Activated CD4-positive, alpha-beta T cell treated with anti-CD3 and anti-CD28 coated beads, Interleukin-2, amount 50 U/mL, for 16 hours (primary cell): ENCODE measurements around the gene AFF1.
"Not testable (repeated sequence)": the region's sequence is repeated elsewhere in the genome, so short reads cannot be mapped to it uniquely, and the experiment has no call there.

ENCODE experiments used
- DNase-seq: peaks from one replicate; pipeline ENCODE4 v3.0.0-alpha.2; 2020

AFF1 gene

DNA sequence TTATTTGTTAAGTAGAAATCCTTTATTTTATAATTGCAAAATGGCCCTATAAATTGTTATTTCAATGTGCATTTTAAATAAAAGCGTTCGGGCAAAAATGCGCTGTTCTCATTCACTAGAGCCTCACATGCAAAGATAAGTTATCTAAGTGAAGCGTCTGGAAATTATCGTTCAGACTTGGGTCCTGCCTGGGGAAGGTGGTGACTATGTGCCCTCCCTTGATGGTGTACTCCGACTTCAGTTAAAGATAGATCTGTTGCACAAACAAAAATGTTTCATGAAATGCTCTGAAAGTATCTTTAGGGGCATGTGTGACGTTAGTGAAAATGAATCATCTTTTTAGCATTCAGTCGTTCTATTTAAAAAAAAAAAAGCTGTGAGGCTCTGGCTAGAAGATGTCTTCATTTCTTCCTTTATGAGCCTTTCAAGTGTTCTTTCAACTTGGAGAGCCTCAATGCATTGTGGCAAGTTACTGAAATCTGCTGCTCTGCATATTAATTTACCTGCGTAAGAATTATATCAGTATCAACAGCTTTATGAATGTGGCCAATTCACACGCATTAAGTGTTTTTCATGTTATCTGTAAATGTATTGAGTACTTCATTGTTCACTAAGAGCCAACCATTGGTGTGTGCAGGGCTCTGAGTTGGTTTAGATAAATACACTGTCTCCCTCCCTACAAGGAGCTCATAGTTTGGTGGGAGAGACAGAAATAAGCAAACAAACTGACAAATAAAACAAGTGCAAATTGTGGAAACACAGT, 83.0 kb downstream of the AFF1 start:
- DNase-seq = no peak

DNA sequence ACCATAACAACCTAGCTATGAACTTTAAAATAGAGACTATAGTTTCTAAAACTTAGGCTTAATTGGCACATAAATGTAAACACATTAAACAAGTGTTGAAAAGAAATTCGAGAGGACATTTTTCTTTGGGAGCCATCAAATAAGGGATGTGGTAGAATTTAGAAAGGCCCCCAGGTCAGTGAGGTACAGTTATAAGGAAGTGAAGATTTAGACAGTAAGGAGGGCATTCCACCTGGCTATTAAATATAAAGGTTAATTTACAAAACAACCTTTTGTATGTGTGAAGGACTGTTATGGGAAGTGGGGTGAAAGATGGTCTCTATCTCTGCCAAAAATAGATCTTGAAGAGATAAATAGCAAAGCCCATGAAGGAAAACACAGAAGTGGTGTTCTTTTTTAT, 83.9 kb downstream of the AFF1 start:
- no peak for DNase-seq

DNA sequence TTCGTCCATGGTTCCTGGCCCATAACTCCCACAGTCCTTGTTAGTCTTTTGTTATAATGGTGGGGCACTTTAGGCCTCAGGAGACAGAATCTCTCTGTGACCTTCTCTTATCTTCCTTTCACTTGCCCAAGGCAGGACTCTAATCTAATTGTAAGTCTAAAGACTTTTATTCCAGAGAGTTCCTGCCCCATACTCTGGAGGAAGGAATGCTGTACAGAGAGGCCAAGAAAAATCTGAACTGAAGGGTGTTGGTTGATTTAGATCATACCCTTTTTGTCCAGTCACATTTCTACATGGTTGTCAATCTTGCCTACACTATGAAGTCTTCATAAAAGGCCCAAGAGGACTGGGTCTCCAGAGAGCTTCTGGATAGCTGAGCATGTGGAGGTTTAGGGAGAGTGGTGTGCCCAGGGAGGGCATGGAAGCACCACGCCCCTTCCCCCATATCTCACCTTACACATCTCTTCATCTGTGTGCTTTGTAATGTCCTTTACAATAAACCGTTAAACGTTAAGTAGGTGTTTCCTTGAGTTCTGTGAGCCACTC, 84.5 kb downstream of the AFF1 start:
- no peak for DNase-seq

DNA sequence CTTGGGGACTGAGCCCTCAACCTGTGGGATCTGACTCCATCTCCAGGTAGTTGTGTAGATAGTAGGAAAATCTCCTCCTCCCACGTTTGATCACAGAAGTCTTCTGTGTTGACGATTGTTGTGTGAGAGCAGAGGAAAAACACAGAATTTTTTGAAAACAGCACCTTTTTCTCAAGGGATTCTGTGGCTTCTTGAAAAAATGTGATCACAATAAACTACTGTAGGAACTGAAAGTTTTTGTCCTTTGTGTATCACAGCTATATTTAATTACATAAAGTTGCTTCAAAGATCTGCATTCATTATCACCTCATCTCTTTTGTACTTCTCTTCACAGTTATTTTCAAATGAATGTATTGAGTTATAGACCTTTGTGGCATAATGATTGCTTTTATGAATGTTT, 85.1 kb downstream of the AFF1 start:
- no peak for DNase-seq

DNA sequence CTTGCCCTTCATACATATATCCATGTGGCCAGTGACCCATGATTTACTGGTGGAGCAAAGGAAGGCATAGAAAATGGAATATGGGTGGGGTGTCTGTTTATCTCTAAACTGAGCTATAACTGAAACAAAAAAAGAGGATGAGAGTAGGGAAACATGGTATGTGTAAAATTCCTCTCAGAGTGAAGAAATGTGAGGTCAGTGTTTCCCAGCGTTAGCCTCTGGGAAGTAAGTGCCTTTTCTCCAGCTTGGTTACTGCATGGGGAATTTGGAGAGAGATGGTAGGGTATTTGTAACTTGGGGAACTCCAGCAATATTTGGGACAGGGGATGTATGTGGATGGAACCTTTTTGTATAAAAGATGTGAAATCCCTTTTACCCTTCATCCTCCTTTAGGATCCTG, 89.4 kb downstream of the AFF1 start:
- no peak for DNase-seq

DNA sequence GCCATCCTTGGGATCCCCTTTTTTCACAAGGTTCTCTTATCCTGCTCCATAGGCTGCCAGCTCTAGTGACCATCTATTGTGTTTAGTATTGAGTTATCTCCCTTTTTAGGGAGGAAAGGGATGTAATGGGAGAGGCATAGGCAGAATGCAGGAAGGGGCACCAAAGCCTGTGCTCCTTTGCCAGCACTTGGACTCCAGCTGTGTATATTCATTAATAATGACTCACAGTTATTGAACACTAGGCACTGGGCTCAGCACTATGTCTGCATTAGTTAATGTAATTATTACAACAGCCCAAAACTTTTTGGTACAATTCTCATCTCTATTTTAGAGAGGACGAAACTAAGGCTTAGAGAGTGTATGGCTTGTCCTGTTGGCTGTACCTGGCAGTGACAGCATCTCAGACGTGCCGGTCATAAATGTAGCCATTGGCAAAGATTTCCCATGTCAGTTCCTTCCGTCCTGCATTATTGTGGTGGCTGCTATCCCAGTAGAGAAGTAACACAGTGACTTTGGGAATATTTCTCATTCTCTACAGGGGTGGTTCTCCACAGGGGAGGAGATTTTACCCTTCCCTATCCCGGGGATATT, 90.3 kb downstream of the AFF1 start:
- DNase-seq = no peak

DNA sequence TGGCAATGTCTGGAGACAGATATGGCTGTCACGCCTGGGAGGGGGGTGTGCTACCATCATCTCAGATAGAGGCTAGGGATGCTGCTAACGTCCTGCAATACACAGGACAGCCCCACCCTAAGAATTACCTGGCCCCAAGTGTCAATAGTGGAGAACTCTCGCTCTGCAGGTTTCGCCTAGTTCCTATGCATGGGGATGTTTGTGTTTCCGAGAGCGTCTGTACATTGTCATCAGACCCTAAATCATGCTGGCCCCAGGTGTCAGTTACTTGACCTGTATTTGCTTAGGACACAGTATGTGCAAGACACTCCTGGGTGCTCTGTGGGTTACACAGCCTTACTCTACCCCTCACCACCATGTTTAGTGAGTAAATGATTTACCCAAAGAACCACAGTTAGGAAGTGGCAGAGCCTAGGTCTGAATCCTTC, 90.8 kb downstream of the AFF1 start:
- DNase-seq = no peak

DNA sequence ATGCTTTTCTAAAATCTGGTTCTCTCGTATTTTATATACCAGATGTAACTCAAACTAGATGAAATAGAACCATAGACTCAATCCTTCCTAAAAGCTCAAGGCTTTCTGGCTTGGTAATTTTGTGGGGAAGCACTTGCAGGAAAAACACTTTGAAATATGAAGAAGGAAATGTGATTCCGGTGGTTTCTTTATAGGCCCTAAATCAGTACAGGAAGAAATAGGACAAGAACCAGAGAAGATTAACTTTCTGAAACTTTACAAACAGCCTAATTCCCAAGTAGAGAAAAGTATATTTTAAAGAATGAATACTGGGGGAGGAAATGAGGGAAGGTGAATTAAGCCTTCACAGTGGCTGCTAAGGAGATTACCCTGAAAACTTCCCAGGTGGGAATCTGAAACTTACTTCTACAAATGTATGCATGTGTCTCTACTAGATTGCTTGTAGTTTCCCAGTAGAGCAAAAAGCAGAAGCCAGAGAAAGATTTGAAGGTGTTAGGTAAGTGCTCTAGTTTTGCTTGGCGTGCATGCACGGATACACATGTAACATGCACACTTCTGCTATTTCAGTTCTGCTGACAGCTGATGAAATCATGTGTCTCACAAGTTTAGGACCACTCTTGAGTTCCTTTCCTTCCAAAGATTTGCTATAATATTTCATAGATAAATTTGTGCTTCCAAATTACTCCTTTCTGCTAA, 92.1 kb downstream of the AFF1 start:
- DNase-seq = no peak

DNA sequence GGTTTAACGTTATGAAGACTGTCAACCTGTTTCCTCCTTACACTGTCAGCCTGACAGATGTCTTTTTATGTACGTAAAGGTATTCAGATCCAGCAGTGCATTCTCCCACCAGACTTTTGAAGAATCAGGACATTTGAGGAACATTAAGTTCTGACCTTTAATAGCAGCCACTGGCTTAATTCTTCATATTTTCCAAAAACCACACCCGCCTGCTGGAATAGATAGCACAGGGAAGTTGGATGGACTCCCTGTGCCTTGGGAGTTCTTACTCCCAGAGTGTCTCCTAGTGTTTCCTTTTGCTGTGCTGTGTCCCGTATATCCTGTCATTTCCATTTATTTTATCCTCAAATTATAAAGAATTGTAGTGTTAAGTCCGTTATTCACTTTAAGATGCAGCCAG, 94.5 kb downstream of the AFF1 start:
- no peak for DNase-seq

DNA sequence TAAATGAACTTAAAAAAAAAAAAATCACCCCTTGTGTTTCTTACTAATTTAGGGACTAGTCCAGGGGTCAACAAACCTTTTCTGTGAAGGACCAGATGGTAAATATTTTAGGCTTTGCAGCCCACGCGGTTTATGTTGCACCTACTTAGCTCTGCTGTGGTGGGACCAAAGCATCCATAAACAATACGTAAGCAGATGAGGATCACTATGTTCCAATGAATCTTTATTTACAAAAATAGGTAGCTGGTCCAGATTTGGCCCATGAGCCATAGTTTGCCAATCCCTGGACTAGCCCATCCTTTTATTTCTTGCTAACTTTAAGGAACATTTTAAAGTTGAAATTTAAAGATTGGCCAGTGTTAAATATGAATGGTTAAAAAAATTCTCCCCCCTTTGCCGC, 95.3 kb downstream of the AFF1 start:
- no peak for DNase-seq

DNA sequence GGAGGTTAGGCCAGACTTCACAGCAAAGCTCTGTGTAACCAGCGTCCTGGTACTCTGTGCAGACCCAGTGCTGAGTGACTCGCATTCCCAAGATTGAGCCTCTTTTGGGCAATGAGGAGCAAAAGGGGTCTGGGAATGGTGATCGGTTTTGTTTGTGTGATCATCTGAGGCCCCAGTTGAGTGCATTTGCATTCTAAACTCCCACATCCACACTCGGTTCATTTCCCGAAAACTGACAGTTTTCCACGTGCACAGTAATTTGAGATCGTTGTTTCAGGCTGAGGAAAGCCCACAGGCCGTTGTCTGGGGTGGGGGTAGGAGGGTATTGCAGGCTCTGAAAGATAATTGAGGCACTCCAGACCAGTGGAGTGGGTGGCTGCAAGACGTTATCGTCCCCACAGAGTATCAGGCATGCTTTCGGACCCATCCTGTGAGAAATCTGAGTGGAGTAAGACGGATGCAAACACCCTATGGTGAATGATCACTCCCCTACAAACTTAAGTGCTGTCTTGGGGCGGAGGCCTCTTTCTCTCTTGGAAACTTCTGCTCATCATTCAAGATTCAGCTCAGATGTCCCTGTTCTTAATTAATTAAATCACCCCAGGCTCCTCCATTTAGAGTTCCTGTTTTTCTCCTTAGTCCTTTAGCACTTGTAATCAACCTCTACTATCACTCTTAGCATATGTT, 96.1 kb downstream of the AFF1 start:
- DNase-seq = no peak

DNA sequence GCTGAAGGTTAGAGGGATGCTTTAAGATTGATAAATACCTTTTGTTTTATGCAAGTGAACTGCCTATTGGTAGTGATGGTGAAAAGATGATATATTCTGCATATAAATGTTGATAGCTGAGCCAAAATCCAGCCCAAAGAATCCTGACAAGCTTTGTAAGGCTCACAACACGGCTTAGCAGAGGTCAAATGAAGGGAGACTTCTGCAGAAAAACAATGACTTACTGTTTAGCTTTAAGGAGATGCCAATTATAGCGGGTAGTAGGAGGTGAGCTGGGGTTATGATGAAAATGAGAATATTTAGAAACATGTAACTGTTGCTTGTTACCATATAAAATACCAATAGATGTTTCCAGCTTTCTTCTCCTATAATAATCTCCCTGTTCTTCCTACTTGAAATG, 97.1 kb downstream of the AFF1 start:
- DNase-seq = no peak

DNA sequence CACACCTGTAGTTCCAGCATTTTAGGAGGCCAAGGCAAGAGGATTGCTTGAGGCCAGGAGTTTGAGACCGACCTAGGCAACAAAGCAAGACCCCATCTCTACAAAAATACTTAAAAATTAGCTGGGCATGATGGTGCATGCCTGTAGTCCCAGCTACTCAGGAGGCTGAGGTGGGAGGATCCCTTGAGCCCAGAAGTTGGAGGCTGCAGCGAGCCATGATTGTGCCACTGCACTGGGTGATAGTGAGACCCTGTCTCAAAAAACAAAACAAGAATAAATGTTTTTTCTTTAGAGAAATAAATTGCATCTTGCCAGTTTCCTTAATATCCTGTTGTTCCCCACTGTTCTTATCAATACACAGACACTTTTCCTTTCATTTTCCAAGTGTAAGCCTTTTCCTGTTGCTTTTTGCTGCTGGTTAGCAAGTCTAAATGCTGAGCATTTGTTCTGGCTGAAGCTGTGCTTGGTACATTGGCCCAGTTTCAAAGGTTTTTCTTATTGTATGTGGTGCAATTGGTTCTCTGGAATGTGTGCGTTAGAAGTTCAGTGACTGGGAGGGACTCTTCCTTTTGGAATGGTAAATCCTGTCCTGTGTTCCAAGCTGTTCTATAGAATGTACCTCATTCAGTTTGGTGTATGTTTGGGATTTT, 98.2 kb downstream of the AFF1 start:
- no peak for DNase-seq

DNA sequence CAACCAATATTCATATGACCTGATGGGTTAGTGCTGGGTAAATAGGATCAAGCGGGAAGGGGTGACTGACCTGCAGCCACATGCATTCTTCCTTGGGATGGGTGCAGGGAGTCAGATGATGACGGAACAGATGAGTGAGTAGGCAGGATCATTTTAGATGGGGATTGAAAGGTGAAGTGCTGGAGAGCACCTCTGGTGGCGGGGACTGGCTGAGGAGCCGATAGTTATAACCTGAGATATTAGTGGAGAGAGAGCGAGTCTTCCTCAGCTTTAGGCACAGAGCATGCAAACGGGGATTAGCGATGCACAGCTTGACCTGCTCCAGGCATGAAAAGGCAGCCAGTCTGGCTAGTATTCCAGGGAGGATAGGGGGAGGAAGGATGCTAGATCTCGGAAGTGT, 99.1 kb downstream of the AFF1 start:
- no peak for DNase-seq

DNA sequence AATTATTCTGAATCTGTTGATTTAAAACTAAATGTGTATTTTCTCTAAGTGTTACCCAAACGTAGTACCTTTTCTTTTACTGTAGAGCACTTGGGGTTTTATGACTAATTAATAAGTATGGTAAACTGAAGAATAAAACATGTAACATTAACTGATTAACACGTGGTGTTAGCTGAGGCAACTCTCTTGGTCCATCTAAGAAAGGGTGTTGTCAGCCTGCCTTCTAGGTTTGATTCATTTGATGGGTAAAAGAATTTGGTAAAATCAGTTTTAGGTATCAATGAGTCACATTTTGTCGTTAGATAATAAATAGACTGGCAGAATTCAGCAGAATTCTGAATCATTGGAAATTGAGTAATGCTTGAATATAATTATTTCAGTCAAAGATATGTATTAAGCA, 99.7 kb downstream of the AFF1 start:
- DNase-seq = no peak

DNA sequence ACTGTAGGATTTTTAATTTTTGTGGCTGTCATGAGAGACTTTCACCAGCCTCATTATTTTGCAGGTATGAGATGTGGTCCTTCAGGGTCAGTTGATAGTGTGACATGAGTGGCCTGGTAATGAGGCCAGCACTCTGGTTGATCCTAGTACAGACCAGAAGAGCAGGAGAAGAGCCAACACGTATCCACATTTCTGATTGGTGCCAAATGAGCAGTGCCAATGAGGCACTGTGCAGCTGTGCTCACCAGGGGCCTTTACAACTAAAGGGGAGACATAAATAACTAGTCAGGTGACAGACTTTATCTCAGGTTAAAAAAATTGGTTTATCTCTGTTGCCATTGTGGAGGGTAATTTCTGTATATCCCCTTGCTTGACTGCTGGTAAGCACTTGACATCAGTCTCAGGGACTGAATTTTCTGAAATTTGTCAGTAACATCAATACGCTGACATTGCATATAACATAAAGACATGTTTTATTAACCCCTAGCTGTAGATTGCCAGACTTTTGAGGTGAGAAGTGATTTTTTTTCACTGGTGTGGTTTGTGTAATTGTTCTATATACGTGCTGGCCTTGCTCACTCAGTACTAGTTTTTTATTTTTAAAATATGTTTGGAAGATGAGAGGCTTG, 101.2 kb downstream of the AFF1 start:
- DNase-seq = no peak

DNA sequence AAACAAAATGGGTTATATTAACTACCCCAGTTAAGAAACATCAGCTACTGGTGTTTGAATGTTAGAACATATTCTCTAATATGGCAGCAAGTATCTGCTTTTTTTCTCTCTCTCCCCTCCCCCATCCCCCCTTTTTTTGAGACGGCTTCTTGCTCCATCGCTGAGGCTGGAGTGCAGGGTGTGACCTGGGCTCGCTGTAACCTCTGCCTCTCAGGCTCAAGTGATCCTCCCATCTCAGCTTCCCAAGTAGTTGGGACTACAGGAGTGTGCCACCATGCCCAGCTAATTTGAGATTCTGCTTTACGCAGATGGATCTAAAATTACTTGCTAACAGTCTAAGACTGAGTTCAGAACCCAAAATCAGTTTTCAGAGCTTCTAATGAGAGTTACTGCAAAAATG, 101.9 kb downstream of the AFF1 start:
- DNase-seq = no peak

DNA sequence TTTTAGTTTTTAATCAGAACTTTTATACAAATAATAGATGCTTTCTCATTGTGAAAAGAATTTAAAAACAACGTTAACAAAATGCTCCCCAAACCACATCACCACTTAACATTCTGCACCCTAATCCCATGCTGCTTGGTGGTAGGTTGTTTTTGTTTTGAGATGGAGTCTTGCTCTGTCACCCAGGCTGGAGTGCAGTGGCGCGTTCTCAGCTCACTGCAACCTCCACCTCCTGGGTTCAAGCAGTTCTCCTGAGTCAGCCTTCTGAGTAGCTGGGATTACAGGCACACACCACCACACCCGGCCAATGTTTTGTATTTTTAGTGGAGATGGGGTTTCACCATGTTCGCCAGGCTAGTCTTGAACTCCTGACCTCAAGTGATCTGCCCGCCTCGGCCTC, 102.4 kb downstream of the AFF1 start:
- DNase-seq = not testable (repeated sequence)

DNA sequence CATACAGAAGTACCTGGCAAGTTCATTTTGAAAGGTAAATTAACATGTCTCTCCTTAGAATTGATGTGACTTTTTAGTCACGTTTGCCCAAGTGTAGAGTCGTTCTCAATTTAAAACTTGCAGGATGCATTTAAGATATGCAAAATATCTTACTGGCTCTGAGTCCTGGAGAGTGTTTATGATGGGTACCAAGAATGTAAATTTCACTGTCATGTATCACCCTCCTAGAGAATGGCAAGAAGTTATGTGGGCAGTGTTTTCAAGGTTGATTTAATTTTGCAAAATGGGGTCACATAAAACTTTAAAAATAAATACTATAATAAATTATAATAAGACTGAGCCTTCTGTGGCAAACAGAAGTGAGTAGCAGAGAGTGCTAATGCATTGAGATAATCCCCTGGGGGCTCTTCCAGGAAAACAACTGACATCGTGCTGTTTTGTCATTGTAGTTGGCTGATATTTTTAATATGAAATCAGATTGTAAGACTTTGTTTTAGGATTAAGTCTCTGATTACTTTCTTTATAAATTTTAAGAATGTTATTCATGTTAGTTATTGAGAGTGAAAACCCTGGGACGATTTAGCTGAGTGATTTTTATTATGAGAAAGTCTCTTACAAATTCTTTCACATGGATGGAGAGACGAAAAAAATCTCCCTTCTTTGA, 103.0 kb downstream of the AFF1 start:
- no peak for DNase-seq

DNA sequence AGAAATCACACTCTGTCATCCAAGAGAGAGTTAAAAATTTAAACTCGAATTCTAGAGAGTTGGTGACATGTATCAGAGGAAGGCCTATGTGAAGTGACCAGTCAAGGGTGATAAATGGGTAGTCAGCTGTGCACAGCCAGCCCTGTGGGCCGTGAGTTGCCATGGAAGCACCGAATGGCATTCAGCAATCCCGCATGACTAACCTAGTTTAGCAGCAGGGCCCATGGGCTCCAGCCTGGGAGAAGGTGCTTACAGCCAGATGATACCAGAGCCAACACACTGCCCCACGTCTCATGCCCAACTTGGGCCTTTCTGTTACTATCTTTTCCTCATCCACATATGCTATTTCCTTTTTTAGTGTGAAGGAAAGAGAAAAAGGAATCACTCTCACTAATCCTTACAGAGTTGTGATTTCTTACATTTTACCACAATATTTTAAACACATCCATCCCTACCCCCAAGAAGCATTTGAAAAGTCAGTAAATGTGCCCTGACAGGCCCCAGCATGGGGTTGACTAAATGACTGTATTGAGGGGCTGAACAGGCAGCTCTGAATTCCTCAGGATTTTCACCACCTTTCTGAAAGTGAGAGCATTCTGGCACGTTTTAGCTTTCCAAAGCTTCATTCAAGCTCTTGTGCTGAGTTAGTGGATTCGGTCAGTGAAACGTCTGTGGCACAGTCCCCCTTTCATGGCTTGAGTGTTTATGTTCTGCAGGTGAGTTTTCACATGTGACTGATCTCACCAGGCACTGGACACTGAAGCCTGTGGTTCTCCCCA, 104.2 kb downstream of the AFF1 start:
- no peak for DNase-seq

DNA sequence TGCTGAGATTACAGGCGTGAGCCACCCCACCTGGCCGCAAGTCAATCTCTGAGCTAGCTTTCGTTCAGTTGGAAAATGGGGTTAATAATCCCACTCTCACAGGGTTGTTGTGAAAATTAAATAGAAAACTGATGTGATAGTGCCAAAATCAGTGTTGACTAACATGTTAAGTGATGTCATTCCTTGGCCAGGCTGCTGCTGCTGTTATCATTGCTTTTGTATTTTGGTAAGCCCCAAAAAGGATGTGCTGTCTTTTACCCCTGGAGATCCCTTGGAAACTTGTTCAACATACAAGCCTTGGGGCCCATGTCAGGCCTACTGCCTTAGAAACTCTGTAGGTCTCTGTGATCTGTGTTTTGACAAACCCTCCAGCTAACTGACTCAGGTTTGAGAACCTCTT, 106.3 kb downstream of the AFF1 start:
- DNase-seq = no peak
